Measurements from ENCODE around the gene UNC13D. TPM values are rescaled to one million over a fixed set of nuclear protein-coding genes. Genes with fewer than 3 reads are reported as not detected.
A peak's percentile ranks its signal among the peaks of the same experiment; 100 is the strongest.

UNC13D gene
- total and polyA plus RNA-seq, 4 experiments from 2014 or later, result 39.6 to 171 (median 120) TPM

DNA sequence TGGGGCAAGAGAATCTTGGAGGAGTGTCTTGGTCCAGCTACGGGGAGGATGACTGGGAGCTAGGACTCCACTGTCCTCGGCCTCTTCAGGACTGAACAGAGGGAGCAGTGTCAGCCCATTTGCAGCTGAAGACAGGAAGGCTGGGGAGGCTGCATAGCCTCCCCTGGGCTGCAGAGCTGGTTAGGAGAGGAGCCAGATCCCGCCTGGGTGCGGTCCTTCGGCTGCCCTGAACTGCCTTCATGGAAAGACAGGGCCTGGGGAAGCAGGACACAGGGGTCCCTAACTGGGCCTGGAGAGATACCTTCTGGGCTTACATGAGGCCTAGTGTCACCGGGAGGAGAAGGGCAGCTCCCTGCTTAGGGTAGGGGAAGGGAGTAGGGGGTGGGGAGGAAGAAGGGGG, 26.6 kb downstream of the UNC13D start:
- CTCF ChIA-PET (ENCODE audit: partially characterized antibody), result interaction anchor here (1.1 to 1.8 kb wide), 2 partner anchors 13 to 64 kb away, joined by 3 to 4 read pairs; no protein-coding TSS in a partner anchor
- Mint-ChIP-seq H3K9me3 (no peaks in the 10 kb centered on the region), H3K27ac (peak overlapping the region in 3 of 7 donors; percentile 12 to 67 (median 37)), H3K4me3 (no peak overlapping the region), H3K36me3 (peaks cover 27 to 54% of the 10 kb centered on the region in 2 donors), H3K4me1 (peaks cover 12 to 19% (median 16%) of the 10 kb centered on the region in 4 donors), H3K27me3 (no peaks in the 10 kb centered on the region)
- Histone ChIP-seq H3K27me3 (ENCODE audit: insufficient read depth, low read length) (no peaks in the 10 kb centered on the region), H3K4me1 (ENCODE audit: insufficient read depth, low read length) (peaks cover 15% of the 10 kb centered on the region), H3K4me3 (ENCODE audit: low read length in 2 of 2) (no peak overlapping the region), H3K36me3 (ENCODE audit: insufficient read depth, low read length) (peaks cover 63% of the 10 kb centered on the region), H3K9me3 (ENCODE audit: control insufficient read depth in 1 of 2, low read length in 2 of 2) (no peaks in the 10 kb centered on the region), H3K27ac (ENCODE audit: low read depth, low read length) (no peak overlapping the region)
- no peak for DNase-seq
- intact Hi-C loops (cut with micrococcal nuclease), result loop anchor here (1.0 kb wide), 1 partner anchor 21 kb away; no protein-coding TSS in a partner anchor
- POLR2A ChIA-PET (ENCODE audit: partially characterized antibody), result interaction anchor here (1.0 to 3.2 kb wide), 2 partner anchors 12 to 41 kb away, joined by 4 to 8 read pairs; no protein-coding TSS in a partner anchor

DNA sequence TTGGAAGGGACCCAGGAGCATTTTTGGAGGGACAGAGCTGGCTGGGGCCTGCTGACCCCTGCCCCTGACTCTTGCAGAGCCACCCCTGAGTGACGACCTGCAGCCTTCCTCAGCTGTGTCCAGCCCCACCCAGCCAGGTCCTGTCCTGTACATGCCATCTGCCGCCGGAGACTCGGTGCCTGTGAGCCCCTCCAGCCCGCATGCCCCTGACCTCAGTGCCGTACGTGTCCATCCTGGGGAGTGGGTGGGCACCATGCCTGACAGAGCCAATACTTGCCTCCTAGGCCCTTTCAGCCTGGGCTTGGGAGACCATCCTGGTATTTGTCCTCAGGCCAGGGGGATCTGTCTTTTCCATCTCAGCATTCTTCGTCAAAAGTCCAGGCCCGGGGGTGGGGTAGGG, 27.5 kb downstream of the UNC13D start:
- Mint-ChIP-seq H3K4me3 (no peak overlapping the region), H3K27me3 (no peaks in the 10 kb centered on the region), H3K27ac (no peak overlapping the region), H3K9me3 (no peaks in the 10 kb centered on the region), H3K36me3 (peaks cover 27 to 52% of the 10 kb centered on the region in 2 donors), H3K4me1 (peaks cover 5 to 10% (median 9%) of the 10 kb centered on the region in 4 donors)
- Histone ChIP-seq H3K27me3 (ENCODE audit: insufficient read depth, low read length) (no peaks in the 10 kb centered on the region), H3K9me3 (ENCODE audit: control insufficient read depth in 1 of 2, low read length in 2 of 2) (no peaks in the 10 kb centered on the region), H3K36me3 (ENCODE audit: insufficient read depth, low read length) (peaks cover 71% of the 10 kb centered on the region), H3K4me3 (ENCODE audit: low read length in 2 of 2) (no peak overlapping the region), H3K4me1 (ENCODE audit: insufficient read depth, low read length) (peaks cover 6% of the 10 kb centered on the region), H3K27ac (ENCODE audit: low read depth, low read length) (no peak overlapping the region)
- POLR2A ChIA-PET (ENCODE audit: partially characterized antibody), result interaction anchor here (1.0 to 3.2 kb wide), 3 partner anchors 9 to 41 kb away, joined by 3 to 8 read pairs (median 4); no protein-coding TSS in a partner anchor
- intact Hi-C loops (cut with micrococcal nuclease), result loop anchor here (1.0 kb wide), 1 partner anchor 20 kb away; no protein-coding TSS in a partner anchor
- DNase-seq, result no peak
- CTCF ChIA-PET (ENCODE audit: partially characterized antibody), result interaction anchor here (1.6 kb wide), 1 partner anchor 69 kb away, joined by 6 read pairs; no protein-coding TSS in a partner anchor

DNA sequence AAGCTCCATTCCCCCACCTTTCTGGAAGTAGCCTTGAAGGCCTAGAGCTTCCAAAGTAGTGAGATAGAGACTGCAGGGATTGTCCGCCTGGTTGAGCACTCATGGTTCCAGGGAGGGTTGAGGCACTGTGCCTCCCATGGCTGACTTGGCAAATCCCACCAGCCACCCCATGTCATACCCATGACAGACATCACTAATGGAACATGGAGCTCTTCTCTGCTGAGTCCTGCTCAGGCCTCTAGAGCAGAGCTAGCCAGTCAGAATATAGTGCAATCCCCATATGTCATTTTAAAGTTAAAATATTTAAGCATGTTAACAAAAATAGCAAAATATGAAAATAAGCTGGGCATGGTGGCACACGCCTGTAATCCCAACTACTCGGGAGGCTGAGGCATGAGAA, 28.8 kb downstream of the UNC13D start:
- Mint-ChIP-seq H3K9me3 (no peaks in the 10 kb centered on the region), H3K27ac (peak overlapping the region in 1 of 7 donors; percentile 1), H3K27me3 (no peaks in the 10 kb centered on the region), H3K4me1 (peaks cover 0 to 2% (median 0%) of the 10 kb centered on the region in 4 donors), H3K4me3 (no peak overlapping the region), H3K36me3 (peaks cover 18 to 47% of the 10 kb centered on the region in 2 donors)
- Histone ChIP-seq H3K27me3 (ENCODE audit: insufficient read depth, low read length) (no peaks in the 10 kb centered on the region), H3K36me3 (ENCODE audit: insufficient read depth, low read length) (peaks cover 72% of the 10 kb centered on the region), H3K9me3 (ENCODE audit: control insufficient read depth in 1 of 2, low read length in 2 of 2) (no peaks in the 10 kb centered on the region), H3K27ac (ENCODE audit: low read depth, low read length) (no peak overlapping the region), H3K4me3 (ENCODE audit: low read length in 2 of 2) (no peak overlapping the region), H3K4me1 (ENCODE audit: insufficient read depth, low read length) (no peaks in the 10 kb centered on the region)
- ChIA-PET POLR2A (ENCODE audit: partially characterized antibody) (interaction anchor here (0.8 to 3.2 kb wide), 3 partner anchors 9 to 39 kb away, joined by 3 to 8 read pairs (median 6); no protein-coding TSS in a partner anchor), CTCF (ENCODE audit: partially characterized antibody) (interaction anchor here (1.0 to 1.9 kb wide), 4 partner anchors 11 to 67 kb away, joined by 3 to 7 read pairs (median 6); no protein-coding TSS in a partner anchor)
- no peak for DNase-seq
- intact Hi-C loops (cut with micrococcal nuclease), result no loop called here

DNA sequence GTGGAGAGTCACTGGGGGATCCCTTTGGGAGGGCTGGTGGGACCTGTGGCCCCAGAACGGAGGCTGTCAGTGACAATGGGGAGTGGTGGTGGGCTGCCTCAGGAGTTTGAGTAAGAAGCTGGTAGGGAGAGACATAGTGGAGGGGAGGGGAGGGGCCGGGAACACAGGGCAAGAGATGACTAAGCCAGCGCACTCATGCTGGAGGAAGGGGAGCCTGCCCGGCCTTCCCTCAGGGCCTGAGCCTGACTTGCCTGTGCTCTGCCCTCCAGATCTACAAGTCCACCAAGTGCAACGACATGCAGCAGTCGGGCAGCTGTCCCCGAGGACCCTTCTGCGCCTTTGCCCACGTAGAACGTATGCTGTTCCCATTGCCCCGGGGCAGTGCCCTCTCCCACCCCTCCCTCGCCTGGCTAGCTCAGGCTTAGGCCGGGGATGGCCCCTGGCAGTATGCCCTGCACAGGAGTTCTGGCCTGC, 29.3 kb downstream of the UNC13D start:
- no peaks in the 10 kb centered on the region for H3K4me1 ChIP-seq (ENCODE audit: insufficient read depth, low read length)
- no peaks in the 10 kb centered on the region for H3K9me3 ChIP-seq (ENCODE audit: control insufficient read depth in 1 of 2, low read length in 2 of 2)
- H3K4me3 Mint-ChIP-seq, result no peak overlapping the region
- peaks cover 17 to 49% of the 10 kb centered on the region in 2 donors for H3K36me3 Mint-ChIP-seq
- H3K27ac ChIP-seq (ENCODE audit: low read depth, low read length), result no peak overlapping the region
- peaks cover 0 to 2% (median 0%) of the 10 kb centered on the region in 4 donors for H3K4me1 Mint-ChIP-seq
- no peaks in the 10 kb centered on the region for H3K27me3 ChIP-seq (ENCODE audit: insufficient read depth, low read length)
- ChIA-PET CTCF (ENCODE audit: partially characterized antibody) (interaction anchor here (1.0 to 1.9 kb wide), 4 partner anchors 11 to 67 kb away, joined by 3 to 7 read pairs (median 6); no protein-coding TSS in a partner anchor), POLR2A (ENCODE audit: partially characterized antibody) (interaction anchor here (0.8 to 2.0 kb wide), 2 partner anchors 10 to 39 kb away, joined by 3 to 6 read pairs; no protein-coding TSS in a partner anchor)
- intact Hi-C loops (cut with micrococcal nuclease), result no loop called here
- H3K27me3 Mint-ChIP-seq, result no peaks in the 10 kb centered on the region
- DNase-seq, result no peak
- no peak overlapping the region for H3K4me3 ChIP-seq (ENCODE audit: low read length in 2 of 2)
- H3K36me3 ChIP-seq (ENCODE audit: insufficient read depth, low read length), result peaks cover 75% of the 10 kb centered on the region
- H3K9me3 Mint-ChIP-seq, result no peaks in the 10 kb centered on the region
- no peak overlapping the region for H3K27ac Mint-ChIP-seq

DNA sequence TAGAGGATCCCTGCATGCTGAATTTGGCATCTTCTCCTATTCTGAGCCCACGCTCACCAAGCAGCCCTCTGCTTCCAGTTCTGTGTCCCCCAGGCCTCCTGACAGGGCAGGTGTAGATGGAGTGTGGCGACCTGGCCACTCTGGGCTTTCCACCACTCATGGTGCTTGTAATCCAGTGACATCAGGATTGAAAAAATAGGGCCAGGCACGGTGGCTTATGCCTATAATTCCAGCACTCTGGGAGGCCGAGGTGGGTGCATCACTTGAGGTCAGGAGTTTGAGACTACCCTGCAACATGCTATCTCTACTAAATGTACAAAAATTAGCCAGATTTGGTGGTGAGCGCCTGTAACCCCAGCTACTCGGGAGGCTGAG, 30.2 kb downstream of the UNC13D start:
- ChIA-PET CTCF (ENCODE audit: partially characterized antibody) (interaction anchor here (0.6 to 1.9 kb wide), 3 partner anchors 12 to 241 kb away, joined by 3 to 7 read pairs (median 3); no protein-coding TSS in a partner anchor), POLR2A (ENCODE audit: partially characterized antibody) (interaction anchor here (1.3 to 2.2 kb wide), 4 partner anchors 8 to 82 kb away, joined by 3 to 7 read pairs (median 4); partner anchors contain the start of genes TRIM65 and WBP2)
- H3K36me3 ChIP-seq (ENCODE audit: insufficient read depth, low read length), result peaks cover 76% of the 10 kb centered on the region
- Mint-ChIP-seq H3K4me3 (no peak overlapping the region), H3K9me3 (no peaks in the 10 kb centered on the region), H3K27ac (peak overlapping the region in 1 of 7 donors; percentile 32), H3K36me3 (peaks cover 10 to 43% of the 10 kb centered on the region in 2 donors), H3K27me3 (no peaks in the 10 kb centered on the region), H3K4me1 (no peaks in the 10 kb centered on the region)
- intact Hi-C loops (cut with micrococcal nuclease), result no loop called here
- no peaks in the 10 kb centered on the region for H3K9me3 ChIP-seq (ENCODE audit: control insufficient read depth in 1 of 2, low read length in 2 of 2)
- H3K4me1 ChIP-seq (ENCODE audit: insufficient read depth, low read length), result no peaks in the 10 kb centered on the region
- no peak overlapping the region for H3K4me3 ChIP-seq (ENCODE audit: low read length in 2 of 2)
- H3K27ac ChIP-seq (ENCODE audit: low read depth, low read length), result no peak overlapping the region
- DNase-seq, result no peak
- H3K27me3 ChIP-seq (ENCODE audit: insufficient read depth, low read length), result no peaks in the 10 kb centered on the region

DNA sequence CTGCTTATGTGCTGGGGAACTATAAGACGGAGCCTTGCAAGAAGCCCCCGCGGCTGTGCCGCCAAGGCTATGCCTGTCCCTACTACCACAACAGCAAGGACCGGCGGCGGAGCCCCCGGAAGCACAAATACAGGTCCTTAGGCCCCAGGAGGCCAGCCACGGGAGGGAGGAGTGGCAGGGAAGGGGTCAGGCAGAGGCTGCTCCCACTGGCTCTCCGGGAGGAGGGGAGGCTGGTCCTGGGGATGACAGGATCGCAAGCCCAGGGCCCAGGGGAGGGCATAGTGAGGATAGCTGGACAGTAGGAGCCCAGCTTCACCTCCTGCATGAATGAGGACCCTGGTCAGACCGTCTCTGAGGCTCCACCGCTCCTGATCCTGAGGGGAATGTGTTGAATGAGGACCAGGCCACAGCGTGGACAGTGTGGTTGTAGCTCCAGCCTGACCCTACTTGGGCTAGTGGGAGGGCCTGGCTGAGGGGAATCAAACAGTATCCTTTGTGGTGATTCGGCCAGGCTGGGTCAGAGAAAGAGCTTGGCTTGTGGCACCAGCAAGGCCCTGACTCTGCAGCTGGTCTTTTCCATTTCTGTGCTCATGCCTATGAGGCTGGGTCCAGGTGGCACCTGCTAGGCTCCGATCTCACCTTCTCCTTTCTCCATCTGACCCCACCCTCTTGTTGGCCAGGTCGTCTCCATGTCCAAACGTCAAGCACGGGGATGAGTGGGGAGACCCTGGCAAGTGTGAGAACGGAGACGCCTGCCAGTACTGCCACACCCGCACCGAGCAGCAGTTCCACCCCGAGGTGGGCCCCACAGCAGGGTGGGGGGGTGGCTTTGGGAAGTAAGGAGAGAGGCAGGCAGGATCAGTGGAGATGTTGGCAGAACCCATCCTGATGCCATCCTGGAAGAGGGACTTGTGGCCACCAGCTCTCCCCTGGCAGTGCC, 30.9 kb downstream of the UNC13D start:
- Histone ChIP-seq H3K27ac (ENCODE audit: low read depth, low read length) (no peak overlapping the region), H3K4me1 (ENCODE audit: insufficient read depth, low read length) (no peaks in the 10 kb centered on the region), H3K27me3 (ENCODE audit: insufficient read depth, low read length) (no peaks in the 10 kb centered on the region), H3K9me3 (ENCODE audit: control insufficient read depth in 1 of 2, low read length in 2 of 2) (no peaks in the 10 kb centered on the region), H3K36me3 (ENCODE audit: insufficient read depth, low read length) (peaks cover 70% of the 10 kb centered on the region), H3K4me3 (ENCODE audit: low read length in 2 of 2) (no peak overlapping the region)
- peak overlapping the region in 3 of 7 donors; percentile 6 to 42 (median 17) for H3K27ac Mint-ChIP-seq
- ChIA-PET POLR2A (ENCODE audit: partially characterized antibody) (interaction anchor here (0.6 to 2.2 kb wide), 4 partner anchors 9 to 454 kb away, joined by 3 to 7 read pairs (median 3); partner anchors contain the start of genes TRIM65 and WBP2), CTCF (ENCODE audit: partially characterized antibody) (interaction anchor here (0.7 to 1.6 kb wide), 3 partner anchors 31 to 242 kb away, joined by 3 to 7 read pairs (median 3); no protein-coding TSS in a partner anchor)
- DNase-seq, result no peak
- H3K9me3 Mint-ChIP-seq, result no peaks in the 10 kb centered on the region
- H3K4me3 Mint-ChIP-seq, result no peak overlapping the region
- intact Hi-C loops (cut with micrococcal nuclease), result no loop called here
- no peaks in the 10 kb centered on the region for H3K27me3 Mint-ChIP-seq
- peaks cover 4 to 40% of the 10 kb centered on the region in 2 donors for H3K36me3 Mint-ChIP-seq
- H3K4me1 Mint-ChIP-seq, result peaks cover 0 to 4% (median 1%) of the 10 kb centered on the region in 4 donors
